ENCODE data around the gene GPS2. TPM values are rescaled to one million over a fixed set of nuclear protein-coding genes. Genes with fewer than 3 reads are reported as not detected.

GPS2 gene
- total and polyA plus RNA-seq, 2 experiments from 2014 or later = 59.9 to 97.4 TPM

DNA sequence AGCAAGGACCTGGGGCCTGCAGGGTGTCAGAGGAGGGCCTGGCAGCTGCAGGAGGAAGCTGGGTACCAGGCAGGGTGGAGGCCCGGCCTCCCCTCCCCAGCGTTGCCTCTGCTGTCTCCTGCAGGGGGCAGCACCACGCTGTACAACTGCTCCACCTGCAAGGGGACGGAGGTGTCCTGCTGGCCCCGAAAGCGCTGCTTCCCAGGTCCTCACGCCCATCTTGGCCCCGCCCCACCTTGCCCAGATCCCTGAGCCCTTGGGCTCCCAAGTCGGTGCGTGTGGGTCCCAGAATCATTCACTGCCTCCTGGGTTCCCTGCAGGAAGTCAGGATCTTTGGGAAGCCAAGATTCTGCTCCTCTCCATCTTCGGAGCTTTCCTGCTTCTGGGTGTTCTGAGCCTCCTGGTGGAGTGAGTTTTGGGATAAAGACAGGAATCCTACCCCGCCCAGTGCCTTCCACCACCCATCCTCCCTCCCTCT, 41.0 kb upstream of the GPS2 start:
- Histone ChIP-seq H3K9me3 (ENCODE audit: low read depth) (no peaks in the 10 kb centered on the region), H3K36me3 (no peaks in the 10 kb centered on the region), H3K27ac (no peak overlapping the region), H3K4me1 (ENCODE audit: low read depth) (peaks cover 6% of the 10 kb centered on the region), H3K27me3 (no peaks in the 10 kb centered on the region), H3K4me3 (no peak overlapping the region)
- TF ChIP-seq, protein P1, sequence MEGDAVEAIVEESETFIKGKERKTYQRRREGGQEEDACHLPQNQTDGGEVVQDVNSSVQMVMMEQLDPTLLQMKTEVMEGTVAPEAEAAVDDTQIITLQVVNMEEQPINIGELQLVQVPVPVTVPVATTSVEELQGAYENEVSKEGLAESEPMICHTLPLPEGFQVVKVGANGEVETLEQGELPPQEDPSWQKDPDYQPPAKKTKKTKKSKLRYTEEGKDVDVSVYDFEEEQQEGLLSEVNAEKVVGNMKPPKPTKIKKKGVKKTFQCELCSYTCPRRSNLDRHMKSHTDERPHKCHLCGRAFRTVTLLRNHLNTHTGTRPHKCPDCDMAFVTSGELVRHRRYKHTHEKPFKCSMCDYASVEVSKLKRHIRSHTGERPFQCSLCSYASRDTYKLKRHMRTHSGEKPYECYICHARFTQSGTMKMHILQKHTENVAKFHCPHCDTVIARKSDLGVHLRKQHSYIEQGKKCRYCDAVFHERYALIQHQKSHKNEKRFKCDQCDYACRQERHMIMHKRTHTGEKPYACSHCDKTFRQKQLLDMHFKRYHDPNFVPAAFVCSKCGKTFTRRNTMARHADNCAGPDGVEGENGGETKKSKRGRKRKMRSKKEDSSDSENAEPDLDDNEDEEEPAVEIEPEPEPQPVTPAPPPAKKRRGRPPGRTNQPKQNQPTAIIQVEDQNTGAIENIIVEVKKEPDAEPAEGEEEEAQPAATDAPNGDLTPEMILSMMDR (IDR thresholded peaks at IDR 0.05; ENCODE audit: low read depth, low read length) = peak; percentile 83
- DNase-seq (ENCODE audit: low read depth in 1 of 2, low spot score in 1 of 2) = peak; percentile 78 to 79

DNA sequence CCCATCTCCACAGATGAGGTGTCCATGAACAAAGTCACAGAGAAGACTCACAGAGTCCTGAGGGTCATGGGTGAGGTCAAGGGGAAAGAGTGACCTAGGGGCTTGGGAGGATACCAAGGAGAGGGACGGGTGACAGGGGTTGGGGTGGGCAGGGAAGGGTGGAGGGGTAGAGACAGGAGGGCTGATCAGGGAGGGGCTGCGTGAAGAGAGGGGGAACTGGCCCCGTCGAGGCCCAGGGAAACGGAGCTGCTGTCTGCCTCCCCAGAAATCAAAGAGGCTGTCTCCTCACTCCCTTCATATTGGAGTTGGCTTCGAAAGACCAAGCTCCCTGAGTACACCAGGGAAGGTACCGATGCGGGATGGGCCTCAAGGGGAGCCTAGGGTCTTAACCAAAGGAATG, 40.4 kb upstream of the GPS2 start:
- TF ChIP-seq, protein P1 (IDR thresholded peaks at IDR 0.05; ENCODE audit: low read depth, low read length) = no peak
- Histone ChIP-seq H3K9me3 (ENCODE audit: low read depth) (no peaks in the 10 kb centered on the region), H3K4me1 (ENCODE audit: low read depth) (peaks cover 6% of the 10 kb centered on the region), H3K4me3 (no peak overlapping the region), H3K27me3 (no peaks in the 10 kb centered on the region), H3K36me3 (no peaks in the 10 kb centered on the region), H3K27ac (no peak overlapping the region)
- DNase-seq (ENCODE audit: low read depth in 1 of 2, low spot score in 1 of 2) = no peak

DNA sequence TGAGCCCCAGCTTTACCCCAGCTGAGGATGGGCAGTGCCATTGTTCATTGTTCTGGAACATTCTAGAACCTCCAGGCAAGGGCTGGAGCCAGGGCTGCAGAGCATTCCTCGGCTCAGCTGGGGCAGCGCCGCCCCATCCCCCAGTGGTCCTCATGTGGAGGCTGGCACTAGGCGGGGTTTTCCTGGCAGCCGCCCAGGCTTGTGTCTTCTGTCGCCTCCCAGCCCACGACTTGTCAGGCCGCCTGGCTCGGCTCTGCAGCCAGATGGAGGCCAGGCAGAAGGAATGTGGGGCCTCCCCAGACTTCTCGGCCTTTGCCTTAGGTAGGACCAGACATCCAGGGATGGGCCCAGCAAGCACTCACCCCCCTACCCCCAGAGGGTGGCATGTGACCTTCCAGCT, 39.9 kb upstream of the GPS2 start, which contains the start of gene TMEM95:
TSS of gene TMEM95 (plus strand) at position 104 of the 400 bp plus-strand sequence. CDS start at position 153, 49 bp downstream.
- Histone ChIP-seq H3K4me1 (ENCODE audit: low read depth) (peaks cover 6% of the 10 kb centered on the region), H3K36me3 (no peaks in the 10 kb centered on the region), H3K9me3 (ENCODE audit: low read depth) (no peaks in the 10 kb centered on the region), H3K27ac (no peak within 1 kb of the TSS), H3K27me3 (no peaks in the 10 kb centered on the region), H3K4me3 (no peak within 1 kb of the TSS)
- TF ChIP-seq, protein P1 (IDR thresholded peaks at IDR 0.05; ENCODE audit: low read depth, low read length) = no peak
- DNase-seq (ENCODE audit: low read depth in 1 of 2, low spot score in 1 of 2) = no peak

GRCh38 chr17:7354262-7354843, 39.2 kb upstream of the GPS2 start:
- peak; percentile 26 to 36 for DNase-seq (ENCODE audit: low read depth in 1 of 2, low spot score in 1 of 2)
- peaks cover 11% of the 10 kb centered on the region for H3K4me1 ChIP-seq (ENCODE audit: low read depth)
- H3K27ac ChIP-seq = no peak overlapping the region
- no peaks in the 10 kb centered on the region for H3K9me3 ChIP-seq (ENCODE audit: low read depth)
- H3K36me3 ChIP-seq = no peaks in the 10 kb centered on the region
- H3K4me3 ChIP-seq = no peak overlapping the region
- no peaks in the 10 kb centered on the region for H3K27me3 ChIP-seq
- TF ChIP-seq, protein P1 (IDR thresholded peaks at IDR 0.05; ENCODE audit: low read depth, low read length) = no peak

DNA sequence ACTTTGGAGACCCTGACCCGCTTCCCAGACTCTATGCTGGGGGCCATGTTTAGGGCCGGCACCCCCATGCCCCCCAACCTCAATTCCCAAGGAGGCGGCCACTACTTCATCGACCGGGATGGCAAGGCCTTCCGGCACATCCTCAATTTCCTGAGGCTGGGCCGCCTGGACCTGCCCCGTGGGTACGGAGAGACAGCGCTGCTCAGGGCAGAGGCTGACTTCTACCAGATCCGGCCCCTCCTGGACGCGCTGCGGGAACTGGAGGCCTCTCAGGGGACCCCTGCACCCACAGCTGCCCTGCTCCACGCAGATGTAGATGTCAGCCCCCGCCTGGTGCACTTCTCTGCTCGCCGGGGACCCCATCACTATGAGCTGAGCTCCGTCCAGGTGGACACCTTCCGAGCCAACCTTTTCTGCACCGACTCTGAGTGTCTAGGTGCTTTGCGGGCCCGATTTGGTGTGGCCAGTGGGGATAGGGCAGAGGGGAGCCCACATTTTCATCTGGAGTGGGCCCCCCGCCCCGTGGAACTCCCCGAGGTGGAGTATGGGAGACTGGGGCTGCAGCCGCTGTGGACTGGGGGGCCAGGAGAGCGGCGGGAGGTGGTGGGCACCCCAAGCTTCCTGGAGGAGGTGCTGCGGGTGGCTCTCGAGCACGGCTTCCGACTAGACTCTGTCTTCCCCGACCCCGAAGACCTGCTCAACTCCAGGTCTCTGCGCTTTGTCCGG, 37.9 kb upstream of the GPS2 start:
- Histone ChIP-seq H3K4me3 (peak overlapping the region; percentile 54), H3K27me3 (no peaks in the 10 kb centered on the region), H3K27ac (peak overlapping the region; percentile 97), H3K9me3 (ENCODE audit: low read depth) (no peaks in the 10 kb centered on the region), H3K4me1 (ENCODE audit: low read depth) (peaks cover 11% of the 10 kb centered on the region), H3K36me3 (no peaks in the 10 kb centered on the region)
- DNase-seq (ENCODE audit: low read depth in 1 of 2, low spot score in 1 of 2) = no peak
- TF ChIP-seq, protein P1 (IDR thresholded peaks at IDR 0.05; ENCODE audit: low read depth, low read length) = no peak
